Stimulated activated naive CD4-positive, alpha-beta T cell (primary cell): Measurements from ENCODE around the gene TUT1.
"Not testable (repeated sequence)": the region's sequence is repeated elsewhere in the genome, so short reads cannot be mapped to it uniquely, and the experiment has no call there.

Source experiments
- DNase-seq, 6 experiments: peaks; one replicate each; lab custom pipeline; 2025; lab: John Stamatoyannopoulos, UW

Gene TUT1, protein sequence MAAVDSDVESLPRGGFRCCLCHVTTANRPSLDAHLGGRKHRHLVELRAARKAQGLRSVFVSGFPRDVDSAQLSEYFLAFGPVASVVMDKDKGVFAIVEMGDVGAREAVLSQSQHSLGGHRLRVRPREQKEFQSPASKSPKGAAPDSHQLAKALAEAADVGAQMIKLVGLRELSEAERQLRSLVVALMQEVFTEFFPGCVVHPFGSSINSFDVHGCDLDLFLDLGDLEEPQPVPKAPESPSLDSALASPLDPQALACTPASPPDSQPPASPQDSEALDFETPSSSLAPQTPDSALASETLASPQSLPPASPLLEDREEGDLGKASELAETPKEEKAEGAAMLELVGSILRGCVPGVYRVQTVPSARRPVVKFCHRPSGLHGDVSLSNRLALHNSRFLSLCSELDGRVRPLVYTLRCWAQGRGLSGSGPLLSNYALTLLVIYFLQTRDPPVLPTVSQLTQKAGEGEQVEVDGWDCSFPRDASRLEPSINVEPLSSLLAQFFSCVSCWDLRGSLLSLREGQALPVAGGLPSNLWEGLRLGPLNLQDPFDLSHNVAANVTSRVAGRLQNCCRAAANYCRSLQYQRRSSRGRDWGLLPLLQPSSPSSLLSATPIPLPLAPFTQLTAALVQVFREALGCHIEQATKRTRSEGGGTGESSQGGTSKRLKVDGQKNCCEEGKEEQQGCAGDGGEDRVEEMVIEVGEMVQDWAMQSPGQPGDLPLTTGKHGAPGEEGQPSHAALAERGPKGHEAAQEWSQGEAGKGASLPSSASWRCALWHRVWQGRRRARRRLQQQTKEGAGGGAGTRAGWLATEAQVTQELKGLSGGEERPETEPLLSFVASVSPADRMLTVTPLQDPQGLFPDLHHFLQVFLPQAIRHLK

DNA sequence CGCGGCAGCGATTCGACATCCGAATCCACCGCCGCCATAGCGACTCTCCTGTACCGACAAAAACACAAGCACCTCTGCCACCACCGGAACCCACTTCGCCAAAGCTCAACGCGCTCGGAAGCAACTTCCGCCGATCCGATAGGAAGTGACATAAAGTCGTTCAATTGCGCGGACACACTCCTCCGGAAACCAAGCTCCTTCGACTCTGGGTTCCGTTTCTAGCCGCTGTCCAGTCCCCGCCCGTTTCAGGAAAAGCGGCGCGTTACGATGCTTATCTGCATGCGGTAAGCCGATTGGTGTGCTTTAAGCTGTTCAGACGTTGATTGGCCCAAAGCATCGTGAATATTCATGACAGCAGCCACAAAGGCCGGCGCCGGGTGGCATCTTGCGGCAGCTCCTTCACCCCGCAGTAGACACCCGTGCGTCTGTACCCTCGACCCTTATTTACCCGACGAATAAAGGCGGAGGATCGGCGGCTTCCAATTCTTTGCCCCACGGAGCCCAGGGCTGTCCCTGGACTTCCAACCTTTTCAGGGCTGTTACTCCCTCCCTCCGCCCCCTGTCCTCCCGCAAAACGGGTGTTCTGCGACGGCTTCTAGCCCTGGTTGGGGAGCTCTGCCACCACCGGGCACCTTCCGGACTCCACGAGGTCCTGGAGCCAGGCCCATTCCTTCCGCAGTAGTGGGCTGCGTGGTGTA lies at the start of gene TUT1:
Gene TUT1, minus strand, starts transcription at position 76 of the 698 bp plus-strand sequence. Its CDS starts 38 bp downstream, at position 38.
- peak; percentile 90 to 98 (median 96) for DNase-seq

GRCh38 chr11:62632492-62632891 lies 41.2 kb upstream of the TUT1 start:
- no peak for DNase-seq

DNA sequence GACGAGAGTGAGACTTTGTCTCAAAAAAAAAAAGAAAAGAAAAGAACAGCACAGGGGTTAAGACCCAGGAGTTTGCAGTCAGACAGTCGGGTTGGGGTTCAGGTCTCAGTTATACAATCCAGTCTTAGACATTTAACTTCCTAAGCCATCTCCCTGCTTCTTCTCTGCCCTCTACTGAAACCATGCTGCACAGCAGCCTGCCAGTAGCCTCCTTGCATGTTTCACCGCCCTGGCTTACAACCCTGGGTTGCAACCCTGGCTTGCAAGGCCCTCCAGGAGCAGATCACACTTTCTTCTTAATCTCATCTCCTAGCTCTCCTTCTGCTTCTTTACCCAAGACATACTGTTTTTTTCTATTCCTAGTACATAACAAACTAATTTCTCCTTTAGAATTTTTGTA lies 36.4 kb upstream of the TUT1 start:
- DNase-seq = no peak

DNA sequence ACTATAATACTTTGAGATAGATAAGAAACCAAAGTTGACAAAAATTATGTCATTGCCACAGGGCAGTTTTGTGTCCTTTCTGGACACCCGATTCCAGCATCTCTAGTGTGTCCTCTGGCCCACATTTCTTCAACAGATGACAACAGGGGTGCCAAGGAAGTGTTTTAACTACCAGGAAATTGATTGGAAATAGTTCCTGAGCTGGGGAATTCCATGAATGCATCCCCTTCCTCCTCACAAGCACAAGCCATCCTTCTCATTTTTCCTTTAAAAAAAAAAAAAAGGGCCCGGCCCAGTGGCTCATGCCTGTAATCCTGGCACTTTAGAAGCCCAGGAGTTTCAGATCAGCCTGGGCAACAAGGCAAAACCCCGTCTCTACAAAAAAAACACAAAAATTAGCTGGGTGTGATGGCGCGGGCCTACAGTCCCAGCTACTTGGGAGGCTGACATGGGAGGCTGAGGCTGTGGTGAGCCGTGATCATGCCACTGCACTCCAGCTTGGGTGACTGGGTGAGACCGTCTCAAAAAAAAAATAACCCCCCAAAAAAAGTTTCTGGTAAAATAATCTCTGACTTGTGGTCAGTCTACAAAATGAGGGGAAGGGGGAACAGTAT lies 31.3 kb upstream of the TUT1 start:
- peak in 1 of 6 experiments; percentile 12 for DNase-seq

- DNase-seq = peak; percentile 91 to 96 (median 93)
These were observed 30.5 kb upstream of the TUT1 start, which contains the start of gene B3GAT3 for GRCh38 chr11:62621567-62622470. B3GAT3 (minus strand) TSS chr11:62621986; CDS start chr11:62621947, 39 bp downstream.

DNA sequence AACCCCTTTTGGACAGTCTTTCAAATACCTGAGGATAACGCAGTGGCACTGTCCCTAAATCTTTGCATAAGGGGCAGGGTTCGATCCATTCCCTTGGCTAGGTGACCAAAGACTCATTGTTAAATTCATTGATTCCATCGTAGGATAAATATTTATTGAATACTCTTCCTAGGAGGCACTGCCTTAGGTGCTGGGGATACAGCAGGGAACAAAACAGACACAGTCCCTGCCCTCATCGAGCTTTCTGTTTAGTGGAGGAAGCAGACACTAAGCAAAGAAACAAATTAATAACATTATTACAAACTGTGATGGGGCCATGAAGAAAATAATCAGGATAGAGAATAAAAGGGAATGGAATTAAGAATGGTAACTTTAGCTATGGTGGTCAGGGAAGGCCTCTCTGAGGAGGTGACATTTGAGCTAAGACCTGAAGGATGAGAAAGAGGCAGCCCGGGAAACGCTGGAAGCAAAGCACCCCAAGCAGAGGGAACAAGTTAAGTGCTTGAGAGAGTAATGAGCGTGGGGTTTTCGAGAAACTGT lies 29.8 kb upstream of the TUT1 start:
- DNase-seq = no peak

DNA sequence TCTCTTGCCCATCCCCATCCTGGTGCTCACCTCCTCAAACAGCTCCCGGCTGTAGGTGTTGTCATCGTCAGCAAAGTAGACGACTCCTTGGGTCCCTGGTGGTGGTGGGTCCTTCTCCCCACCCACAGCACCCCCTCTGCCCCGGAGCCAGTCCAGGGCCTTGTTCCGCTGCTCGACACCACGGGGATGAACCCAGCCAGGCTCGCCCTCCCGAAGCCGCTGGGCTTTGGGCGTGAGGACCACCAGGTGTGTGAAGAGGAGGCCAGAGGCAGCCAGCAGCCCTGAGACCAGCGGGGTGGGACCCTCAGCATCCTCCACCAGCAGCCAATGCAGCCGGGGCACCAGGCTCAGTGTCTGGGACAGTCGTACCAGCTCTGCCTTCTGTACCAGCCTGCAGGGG lies 25.6 kb upstream of the TUT1 start:
- not testable (repeated sequence) for DNase-seq

- no peak for DNase-seq
These were observed 24.2 kb upstream of the TUT1 start for GRCh38 chr11:62615521-62615920.

DNA sequence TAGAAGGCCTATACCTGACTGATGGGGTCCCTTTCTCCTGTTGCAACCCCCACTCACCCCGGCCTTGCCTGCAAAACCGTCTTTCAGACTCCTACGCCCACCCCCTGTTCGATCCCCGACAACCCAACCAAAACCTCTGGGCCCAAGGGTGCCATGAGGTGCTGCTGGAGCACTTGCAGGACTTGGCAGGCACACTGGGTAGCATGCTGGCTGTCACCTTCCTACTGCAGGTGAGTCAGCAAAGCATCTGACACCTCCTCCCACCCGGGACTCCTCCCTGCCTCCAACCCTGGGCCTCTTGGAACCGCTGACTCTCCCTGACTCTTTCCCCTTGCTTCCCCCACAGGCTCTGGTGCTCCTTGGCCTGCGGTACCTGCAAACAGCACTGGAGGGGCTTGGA lies 23.0 kb upstream of the TUT1 start:
- no peak for DNase-seq

DNA sequence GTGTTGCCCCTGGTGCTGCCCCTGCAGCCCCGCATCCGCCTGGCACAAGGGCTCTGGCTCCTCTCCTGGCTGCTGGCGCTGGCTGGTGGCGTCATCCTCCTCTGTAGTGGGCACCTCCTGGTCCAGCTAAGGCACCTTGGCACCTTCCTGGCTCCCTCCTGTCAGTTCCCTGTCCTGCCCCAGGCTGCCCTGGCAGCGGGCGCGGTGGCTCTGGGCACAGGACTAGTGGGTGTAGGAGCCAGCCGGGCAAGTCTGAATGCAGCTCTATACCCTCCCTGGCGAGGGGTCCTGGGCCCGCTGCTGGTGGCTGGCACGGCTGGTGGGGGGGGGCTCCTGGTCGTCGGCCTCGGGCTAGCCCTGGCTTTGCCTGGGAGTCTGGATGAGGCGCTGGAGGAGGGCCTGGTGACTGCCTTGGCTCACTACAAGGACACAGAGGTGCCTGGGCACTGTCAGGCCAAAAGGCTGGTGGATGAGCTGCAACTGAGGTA lies 22.0 kb upstream of the TUT1 start:
- peak in 2 of 6 experiments; percentile 28 to 40 for DNase-seq

DNA sequence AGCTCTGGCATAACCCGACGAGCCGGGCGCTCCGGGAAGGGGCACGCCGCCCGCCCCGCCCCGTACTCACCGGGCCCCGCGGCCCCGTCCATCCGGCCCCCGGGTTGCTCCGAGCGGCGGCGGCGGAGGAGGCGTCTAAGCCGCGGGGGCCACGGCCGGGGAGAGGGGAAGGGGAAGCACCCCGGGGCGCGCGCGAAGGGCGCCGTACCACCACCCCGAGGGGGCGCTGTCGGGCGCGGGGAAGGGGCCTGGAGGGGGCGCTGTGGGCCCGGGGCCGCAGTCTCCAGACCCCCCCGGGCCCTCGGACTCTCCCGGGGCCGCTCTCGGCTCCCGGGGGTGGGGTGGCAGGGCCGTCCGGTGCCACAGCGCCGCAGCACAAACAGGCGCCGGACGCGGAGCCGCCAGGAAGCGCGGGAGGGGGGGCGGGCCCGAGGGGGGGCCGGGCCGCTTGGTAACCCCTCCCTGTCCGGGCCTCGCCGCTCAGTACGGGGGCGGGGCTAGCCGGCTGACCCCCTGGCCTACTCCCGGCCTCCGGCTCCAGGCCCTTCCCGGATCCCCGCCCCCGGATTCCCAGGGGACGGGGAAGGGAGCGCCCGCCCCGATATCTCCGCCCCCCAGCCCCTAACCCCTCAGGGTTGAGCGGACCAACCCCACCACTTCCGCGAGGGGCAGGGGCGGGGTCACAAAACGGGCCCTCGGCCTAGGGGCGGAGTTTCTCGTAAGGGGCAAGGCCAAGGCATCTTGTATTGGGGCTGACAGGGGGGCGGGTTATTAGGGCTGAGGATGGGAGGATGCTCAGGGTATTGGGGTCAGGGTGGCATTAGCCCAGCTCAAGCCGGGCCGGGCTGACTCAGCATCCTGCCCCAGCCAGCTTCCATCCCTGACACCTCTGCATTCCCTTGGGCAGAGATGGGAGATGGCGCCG lies 21.3 kb upstream of the TUT1 start, which contains the start of the genes EML3 and ROM1:
Gene EML3, minus strand, starts transcription at position 410 of the 925 bp plus-strand sequence. Its CDS starts 318 bp downstream, at position 92.
Gene ROM1, plus strand, starts transcription at position 892 of the 925 bp plus-strand sequence. Its CDS starts 25 bp downstream, at position 917.
- peak; percentile 72 to 90 (median 82) for DNase-seq

DNA sequence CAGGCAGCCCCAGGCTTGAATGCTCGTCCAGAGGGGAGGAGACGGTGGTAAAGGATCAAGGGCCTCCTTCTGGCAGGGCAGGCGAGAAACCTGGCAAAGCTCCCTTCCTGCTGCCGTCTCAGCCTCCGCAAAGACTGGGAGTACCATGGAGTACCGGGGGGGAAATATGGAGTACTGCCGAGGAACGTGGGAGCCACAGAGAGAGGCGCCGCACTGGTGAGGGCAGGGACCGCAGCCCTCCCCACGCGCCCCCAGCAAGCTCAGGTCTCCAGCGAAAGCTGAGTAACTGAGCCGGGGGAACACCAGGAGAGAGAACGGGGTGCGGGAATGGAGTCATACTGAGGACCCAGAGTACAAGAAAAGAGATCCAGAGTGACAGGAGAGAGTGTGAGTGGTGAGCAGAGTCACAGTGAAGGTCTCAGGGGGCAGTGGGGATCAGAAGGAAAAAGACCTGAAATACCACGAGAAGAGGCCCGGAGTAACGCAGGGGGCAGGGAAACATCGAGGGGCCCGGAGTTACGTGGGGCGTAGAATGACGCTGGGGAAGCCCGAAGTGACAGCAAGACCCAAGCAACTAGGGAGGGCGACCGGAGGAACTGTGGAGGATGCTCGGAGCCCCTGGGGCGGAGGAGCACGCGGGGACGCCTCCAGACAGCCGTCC lies 20.5 kb upstream of the TUT1 start:
- DNase-seq = peak in 4 of 6 experiments; percentile 43 to 66 (median 65)

- no peak for DNase-seq
These were observed 19.7 kb upstream of the TUT1 start for GRCh38 chr11:62610814-62611704.

- DNase-seq = no peak
These were observed 19.1 kb upstream of the TUT1 start for GRCh38 chr11:62610403-62610802.

GRCh38 chr11:62608776-62609175 lies 17.5 kb upstream of the TUT1 start:
- DNase-seq = no peak

DNA sequence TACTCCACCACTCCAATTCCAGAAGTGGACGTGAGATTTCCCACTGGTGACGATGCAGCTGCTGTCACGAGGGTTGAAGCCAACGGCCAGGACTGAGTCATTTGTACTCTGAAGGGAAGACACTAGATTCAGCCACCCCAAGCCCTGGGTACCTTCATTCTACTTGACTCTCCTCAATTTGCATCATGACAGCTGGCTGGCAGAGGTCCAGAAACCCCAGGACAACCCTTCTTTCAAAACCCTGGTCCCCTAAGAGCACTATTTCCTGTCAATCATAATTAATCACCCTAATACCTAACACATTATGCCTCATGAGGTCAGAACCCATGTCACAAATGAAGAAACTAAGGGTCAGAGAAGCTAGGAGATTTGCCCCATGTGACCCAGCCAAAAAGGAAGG lies 16.4 kb upstream of the TUT1 start:
- no peak for DNase-seq

- DNase-seq = no peak
These were observed 14.6 kb upstream of the TUT1 start for GRCh38 chr11:62605902-62606301.
